NB4 (cell line): Measurements from ENCODE around the gene MET.

ENCODE experiments used
- CTCF ChIP-seq: IDR thresholded peaks from one replicate; pipeline ENCODE4 v1.5.1; 2012; ENCODE audit warnings: low read depth, low read length
- MAX ChIP-seq: IDR thresholded peaks from 2 replicates; pipeline ENCODE4 v1.6.1; 2011; ENCODE audit warnings: low read depth, low read length
- POLR2A ChIP-seq: IDR thresholded peaks from 2 replicates; pipeline ENCODE4 v1.6.1; 2011; ENCODE audit warnings: mild to moderate bottlenecking; ENCODE audit not compliant: insufficient read length; ENCODE audit errors: extremely low read depth

- no peak for TF ChIP-seq CTCF
- TF ChIP-seq POLR2A: no peak
- TF ChIP-seq MAX: no peak
These were observed 69.8 kb downstream of the MET start for GRCh38 chr7:116741625-116742316.
